ENCODE results near the gene TBC1D8B.

The TBC1D8B gene

GRCh38 chrX:106898462-106898861, 96.0 kb downstream of the TBC1D8B start:
- H3K9ac ChIP-seq (ENCODE audit: low read length): no peak overlapping the region
- no peak overlapping the region for H3K27ac ChIP-seq (ENCODE audit: low read depth, low read length)
- H3K4me3 ChIP-seq (ENCODE audit: low read depth, low read length): no peak overlapping the region
- H3K4me1 ChIP-seq (ENCODE audit: control insufficient read depth, insufficient read depth, low read length): peaks cover 14% of the 10 kb centered on the region
- peaks cover 29% of the 10 kb centered on the region for H3K27me3 ChIP-seq (ENCODE audit: control insufficient read depth, insufficient read depth, low read length)
- H3K9me3 ChIP-seq (ENCODE audit: control insufficient read depth, insufficient read depth, low read depth, low read length): no peaks in the 10 kb centered on the region
- H3K36me3 ChIP-seq (ENCODE audit: control insufficient read depth, insufficient read depth, low read length): no peaks in the 10 kb centered on the region

DNA sequence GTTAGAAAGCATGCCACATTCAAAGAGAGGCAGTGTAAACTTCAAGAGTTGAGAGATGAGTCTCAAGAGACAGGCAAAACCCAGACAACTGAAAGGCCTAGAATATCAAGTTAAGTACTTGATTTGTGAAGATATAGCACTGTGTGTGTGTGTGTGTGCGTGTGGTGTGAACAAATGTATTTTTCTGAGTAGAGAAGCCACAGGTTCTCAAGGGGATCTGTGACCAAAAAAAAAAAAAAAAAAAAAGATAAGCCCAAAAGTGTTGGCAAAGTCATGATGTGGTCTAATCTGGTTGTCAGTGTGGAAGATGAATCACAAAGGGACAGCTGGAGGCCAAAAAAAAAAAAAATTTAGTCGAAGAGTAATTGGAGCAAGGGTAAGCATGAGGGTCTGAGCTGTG, 96.8 kb downstream of the TBC1D8B start:
- Histone ChIP-seq H3K36me3 (ENCODE audit: control insufficient read depth, insufficient read depth, low read length) (no peaks in the 10 kb centered on the region), H3K27ac (ENCODE audit: low read depth, low read length) (no peak overlapping the region), H3K9ac (ENCODE audit: low read length) (no peak overlapping the region), H3K4me3 (ENCODE audit: low read depth, low read length) (no peak overlapping the region), H3K9me3 (ENCODE audit: control insufficient read depth, insufficient read depth, low read depth, low read length) (no peaks in the 10 kb centered on the region), H3K4me1 (ENCODE audit: control insufficient read depth, insufficient read depth, low read length) (peaks cover 14% of the 10 kb centered on the region), H3K27me3 (ENCODE audit: control insufficient read depth, insufficient read depth, low read length) (peaks cover 32% of the 10 kb centered on the region)

- Histone ChIP-seq H3K9ac (ENCODE audit: low read length) (no peak overlapping the region), H3K4me3 (ENCODE audit: low read depth, low read length) (no peak overlapping the region), H3K36me3 (ENCODE audit: control insufficient read depth, insufficient read depth, low read length) (no peaks in the 10 kb centered on the region), H3K27ac (ENCODE audit: low read depth, low read length) (no peak overlapping the region), H3K27me3 (ENCODE audit: control insufficient read depth, insufficient read depth, low read length) (peaks cover 32% of the 10 kb centered on the region), H3K4me1 (ENCODE audit: control insufficient read depth, insufficient read depth, low read length) (peaks cover 10% of the 10 kb centered on the region), H3K9me3 (ENCODE audit: control insufficient read depth, insufficient read depth, low read depth, low read length) (no peaks in the 10 kb centered on the region)
These were observed 97.4 kb downstream of the TBC1D8B start for GRCh38 chrX:106899841-106900240.

GRCh38 chrX:106901341-106901740, 98.9 kb downstream of the TBC1D8B start:
- H3K4me1 ChIP-seq (ENCODE audit: control insufficient read depth, insufficient read depth, low read length): peaks cover 7% of the 10 kb centered on the region; the same call in 1 of the 2 replicates
- no peaks in the 10 kb centered on the region for H3K9me3 ChIP-seq (ENCODE audit: control insufficient read depth, insufficient read depth, low read depth, low read length)
- H3K4me3 ChIP-seq (ENCODE audit: low read depth, low read length): no peak overlapping the region
- no peak overlapping the region for H3K27ac ChIP-seq (ENCODE audit: low read depth, low read length)
- no peak overlapping the region for H3K9ac ChIP-seq (ENCODE audit: low read length)
- peaks cover 42% of the 10 kb centered on the region for H3K27me3 ChIP-seq (ENCODE audit: control insufficient read depth, insufficient read depth, low read length)
- H3K36me3 ChIP-seq (ENCODE audit: control insufficient read depth, insufficient read depth, low read length): no peaks in the 10 kb centered on the region

DNA sequence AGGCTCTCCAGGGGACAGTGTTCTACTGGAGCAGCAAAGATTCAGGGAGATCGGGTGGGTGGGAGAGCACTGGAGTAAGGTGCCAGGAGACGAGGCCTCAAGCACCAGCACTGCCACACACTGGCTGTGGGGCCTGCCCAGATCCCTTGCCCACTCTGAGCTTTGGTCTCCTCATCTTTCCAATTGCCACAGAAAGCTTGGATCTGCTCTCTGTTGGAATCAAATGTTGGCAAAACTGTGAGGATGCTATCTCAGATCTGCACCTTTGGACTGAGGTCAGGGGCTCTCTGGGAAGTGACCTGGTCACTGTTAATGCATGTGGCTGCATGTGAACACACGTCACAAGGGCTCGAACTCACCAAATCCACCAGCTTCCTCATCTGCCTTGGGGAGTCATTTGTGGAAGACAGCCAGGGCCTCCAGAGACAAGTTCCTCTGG, 99.3 kb downstream of the TBC1D8B start:
- H3K27ac ChIP-seq (ENCODE audit: low read depth, low read length): no peak overlapping the region
- H3K4me1 ChIP-seq (ENCODE audit: control insufficient read depth, insufficient read depth, low read length): peaks cover 7% of the 10 kb centered on the region; the same call in 1 of the 2 replicates
- no peak overlapping the region for H3K9ac ChIP-seq (ENCODE audit: low read length)
- H3K36me3 ChIP-seq (ENCODE audit: control insufficient read depth, insufficient read depth, low read length): no peaks in the 10 kb centered on the region
- no peaks in the 10 kb centered on the region for H3K9me3 ChIP-seq (ENCODE audit: control insufficient read depth, insufficient read depth, low read depth, low read length)
- H3K27me3 ChIP-seq (ENCODE audit: control insufficient read depth, insufficient read depth, low read length): peaks cover 43% of the 10 kb centered on the region
- no peak overlapping the region for H3K4me3 ChIP-seq (ENCODE audit: low read depth, low read length)

DNA sequence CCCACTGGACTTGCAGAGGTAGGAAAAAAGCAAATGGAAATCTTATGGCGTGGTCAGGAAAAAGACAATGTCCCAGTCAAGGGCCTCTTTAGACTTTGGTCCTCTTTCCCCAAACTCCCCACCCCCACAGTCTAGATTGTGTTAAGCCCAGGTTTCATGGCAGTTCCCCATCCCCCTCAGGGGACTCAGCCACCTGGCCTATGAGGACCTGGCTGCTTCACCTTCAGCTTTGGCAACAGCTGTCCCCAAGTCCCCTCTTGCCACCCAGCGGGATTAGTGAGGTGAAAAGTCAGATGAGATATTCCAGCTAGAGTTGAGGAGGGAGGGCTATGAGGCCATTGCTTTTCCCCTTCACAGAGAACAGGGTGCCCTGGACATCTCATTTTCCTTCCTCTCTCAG, 100.2 kb downstream of the TBC1D8B start:
- Histone ChIP-seq H3K4me3 (ENCODE audit: low read depth, low read length) (no peak overlapping the region), H3K36me3 (ENCODE audit: control insufficient read depth, insufficient read depth, low read length) (no peaks in the 10 kb centered on the region), H3K27ac (ENCODE audit: low read depth, low read length) (no peak overlapping the region), H3K27me3 (ENCODE audit: control insufficient read depth, insufficient read depth, low read length) (peaks cover 46% of the 10 kb centered on the region), H3K9ac (ENCODE audit: low read length) (no peak overlapping the region), H3K4me1 (ENCODE audit: control insufficient read depth, insufficient read depth, low read length) (peaks cover 7% of the 10 kb centered on the region; the same call in 1 of the 2 replicates), H3K9me3 (ENCODE audit: control insufficient read depth, insufficient read depth, low read depth, low read length) (no peaks in the 10 kb centered on the region)

DNA sequence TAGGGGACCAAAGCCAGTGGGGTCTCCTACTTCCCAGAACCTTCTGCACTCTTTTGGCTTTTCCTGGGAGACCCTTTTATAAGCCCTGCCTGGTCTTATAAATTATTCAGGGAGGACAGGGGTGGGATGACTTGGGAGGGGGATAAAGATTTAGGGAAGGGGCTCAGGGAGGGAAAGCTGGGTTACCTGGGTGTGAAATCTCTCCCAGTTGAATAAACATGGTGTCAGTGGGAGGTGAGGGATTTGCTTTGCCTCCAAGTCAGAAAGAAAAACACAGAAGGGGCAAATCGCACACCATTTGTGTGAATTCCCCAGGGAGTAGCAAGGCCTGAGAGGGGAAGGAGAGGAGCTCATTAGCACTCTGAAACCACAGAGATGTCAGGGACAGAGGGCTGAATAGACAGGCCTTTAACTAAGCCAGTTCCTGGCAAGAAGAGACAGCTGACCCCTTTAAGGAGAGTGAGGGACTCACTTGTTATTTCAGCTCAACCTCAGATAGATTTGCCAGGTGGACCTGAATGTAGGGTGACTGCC, 100.9 kb downstream of the TBC1D8B start, which contains the start of gene RIPPLY1:
Gene RIPPLY1 (minus strand): TSS at position 51 of the 534 bp plus-strand sequence. CDS start 54 bp downstream, outside the sequence.
- no peak within 1 kb of the TSS for H3K27ac ChIP-seq (ENCODE audit: low read depth, low read length)
- H3K9ac ChIP-seq (ENCODE audit: low read length): no peak within 1 kb of the TSS
- H3K9me3 ChIP-seq (ENCODE audit: control insufficient read depth, insufficient read depth, low read depth, low read length): no peaks in the 10 kb centered on the region
- no peak within 1 kb of the TSS for H3K4me3 ChIP-seq (ENCODE audit: low read depth, low read length)
- no peaks in the 10 kb centered on the region for H3K36me3 ChIP-seq (ENCODE audit: control insufficient read depth, insufficient read depth, low read length)
- peaks cover 46% of the 10 kb centered on the region for H3K27me3 ChIP-seq (ENCODE audit: control insufficient read depth, insufficient read depth, low read length)
- H3K4me1 ChIP-seq (ENCODE audit: control insufficient read depth, insufficient read depth, low read length): peaks cover 7% of the 10 kb centered on the region; the same call in 1 of the 2 replicates

GRCh38 chrX:106903856-106904528, 101.5 kb downstream of the TBC1D8B start:
- peaks cover 3% of the 10 kb centered on the region; the same call in 1 of the 2 replicates for H3K4me1 ChIP-seq (ENCODE audit: control insufficient read depth, insufficient read depth, low read length)
- peaks cover 50% of the 10 kb centered on the region for H3K27me3 ChIP-seq (ENCODE audit: control insufficient read depth, insufficient read depth, low read length)
- no peaks in the 10 kb centered on the region for H3K36me3 ChIP-seq (ENCODE audit: control insufficient read depth, insufficient read depth, low read length)
- no peak overlapping the region for H3K27ac ChIP-seq (ENCODE audit: low read depth, low read length)
- no peak overlapping the region for H3K4me3 ChIP-seq (ENCODE audit: low read depth, low read length)
- H3K9ac ChIP-seq (ENCODE audit: low read length): no peak overlapping the region
- no peaks in the 10 kb centered on the region for H3K9me3 ChIP-seq (ENCODE audit: control insufficient read depth, insufficient read depth, low read depth, low read length)

GRCh38 chrX:106905064-106905708, 102.7 kb downstream of the TBC1D8B start:
- Histone ChIP-seq H3K4me3 (ENCODE audit: low read depth, low read length) (no peak overlapping the region), H3K9ac (ENCODE audit: low read length) (no peak overlapping the region), H3K9me3 (ENCODE audit: control insufficient read depth, insufficient read depth, low read depth, low read length) (no peaks in the 10 kb centered on the region), H3K36me3 (ENCODE audit: control insufficient read depth, insufficient read depth, low read length) (no peaks in the 10 kb centered on the region), H3K27ac (ENCODE audit: low read depth, low read length) (no peak overlapping the region), H3K4me1 (ENCODE audit: control insufficient read depth, insufficient read depth, low read length) (no peaks in the 10 kb centered on the region; the same call in 1 of the 2 replicates), H3K27me3 (ENCODE audit: control insufficient read depth, insufficient read depth, low read length) (peaks cover 52% of the 10 kb centered on the region)

DNA sequence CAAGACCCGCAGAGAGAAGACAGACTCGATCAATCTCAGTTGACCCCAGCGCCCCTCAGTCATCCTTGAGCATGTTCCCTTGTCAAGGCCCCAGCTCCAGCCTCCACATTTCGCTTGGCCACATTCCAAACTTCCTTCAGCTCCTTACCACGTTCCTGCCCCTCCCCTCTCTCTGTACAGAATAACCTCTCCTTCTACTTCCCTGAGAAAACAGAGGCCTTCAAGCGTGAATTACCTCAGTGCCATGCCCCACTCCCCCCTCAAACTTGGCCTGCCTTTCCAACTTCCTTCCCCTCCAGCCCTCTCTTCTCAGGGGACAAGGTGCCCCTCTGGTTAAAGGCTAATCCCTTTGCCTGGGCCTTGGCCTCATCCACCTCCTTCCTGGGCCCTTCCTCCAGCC, 103.9 kb downstream of the TBC1D8B start:
- H3K36me3 ChIP-seq (ENCODE audit: control insufficient read depth, insufficient read depth, low read length): no peaks in the 10 kb centered on the region
- no peak overlapping the region for H3K4me3 ChIP-seq (ENCODE audit: low read depth, low read length)
- no peaks in the 10 kb centered on the region for H3K9me3 ChIP-seq (ENCODE audit: control insufficient read depth, insufficient read depth, low read depth, low read length)
- no peak overlapping the region for H3K9ac ChIP-seq (ENCODE audit: low read length)
- H3K27ac ChIP-seq (ENCODE audit: low read depth, low read length): no peak overlapping the region
- no peaks in the 10 kb centered on the region; the same call in 1 of the 2 replicates for H3K4me1 ChIP-seq (ENCODE audit: control insufficient read depth, insufficient read depth, low read length)
- H3K27me3 ChIP-seq (ENCODE audit: control insufficient read depth, insufficient read depth, low read length): peaks cover 46% of the 10 kb centered on the region

GRCh38 chrX:106912864-106913263, 110.4 kb downstream of the TBC1D8B start:
- Histone ChIP-seq H3K9ac (ENCODE audit: low read length) (no peak overlapping the region), H3K27ac (ENCODE audit: low read depth, low read length) (no peak overlapping the region), H3K36me3 (ENCODE audit: control insufficient read depth, insufficient read depth, low read length) (no peaks in the 10 kb centered on the region), H3K27me3 (ENCODE audit: control insufficient read depth, insufficient read depth, low read length) (peaks cover 38% of the 10 kb centered on the region), H3K4me3 (ENCODE audit: low read depth, low read length) (no peak overlapping the region), H3K4me1 (ENCODE audit: control insufficient read depth, insufficient read depth, low read length) (no peaks in the 10 kb centered on the region), H3K9me3 (ENCODE audit: control insufficient read depth, insufficient read depth, low read depth, low read length) (no peaks in the 10 kb centered on the region)
